Loucy (cell line): ENCODE data around the gene CEP131.

Experiments
- EZH2phosphoT487 ChIP-seq: fragments of 200-600 bp; IDR thresholded peaks from 2 replicates; pipeline ENCODE4 v1.6.1; 2018; ENCODE audit warnings: antibody characterized with exemption, mild to moderate bottlenecking, moderate library complexity, borderline replicate concordance
- TF ChIP-seq, protein P1 (sequence below): fragments of 200-600 bp; sonication (generic); conservative IDR thresholded peaks from 2 replicates; pipeline ENCODE4 v1.5.1; 2014; ENCODE audit warnings: mild to moderate bottlenecking, antibody characterized with exemption, low read length

DNA sequence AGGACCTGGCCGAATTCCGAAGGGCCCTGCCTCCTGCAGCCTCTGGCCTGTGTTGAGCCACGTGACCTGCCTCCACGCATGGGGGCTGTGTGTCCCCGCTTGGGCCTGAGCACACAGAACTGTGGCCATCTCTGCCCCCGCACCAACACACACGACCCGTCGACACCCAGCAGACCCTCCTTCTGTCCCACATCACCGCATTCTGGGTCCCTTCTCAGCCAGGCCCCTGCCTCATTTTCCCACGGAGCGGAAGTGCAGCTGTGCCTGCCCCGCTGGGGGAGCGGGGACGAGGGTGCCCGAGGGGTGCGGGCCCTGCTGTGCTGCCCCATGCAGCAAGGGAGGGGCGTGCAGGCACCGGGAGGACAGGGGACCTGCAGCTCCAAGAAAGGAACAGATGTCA is 34.8 kb upstream of the CEP131 start:
- TF ChIP-seq, protein P1, sequence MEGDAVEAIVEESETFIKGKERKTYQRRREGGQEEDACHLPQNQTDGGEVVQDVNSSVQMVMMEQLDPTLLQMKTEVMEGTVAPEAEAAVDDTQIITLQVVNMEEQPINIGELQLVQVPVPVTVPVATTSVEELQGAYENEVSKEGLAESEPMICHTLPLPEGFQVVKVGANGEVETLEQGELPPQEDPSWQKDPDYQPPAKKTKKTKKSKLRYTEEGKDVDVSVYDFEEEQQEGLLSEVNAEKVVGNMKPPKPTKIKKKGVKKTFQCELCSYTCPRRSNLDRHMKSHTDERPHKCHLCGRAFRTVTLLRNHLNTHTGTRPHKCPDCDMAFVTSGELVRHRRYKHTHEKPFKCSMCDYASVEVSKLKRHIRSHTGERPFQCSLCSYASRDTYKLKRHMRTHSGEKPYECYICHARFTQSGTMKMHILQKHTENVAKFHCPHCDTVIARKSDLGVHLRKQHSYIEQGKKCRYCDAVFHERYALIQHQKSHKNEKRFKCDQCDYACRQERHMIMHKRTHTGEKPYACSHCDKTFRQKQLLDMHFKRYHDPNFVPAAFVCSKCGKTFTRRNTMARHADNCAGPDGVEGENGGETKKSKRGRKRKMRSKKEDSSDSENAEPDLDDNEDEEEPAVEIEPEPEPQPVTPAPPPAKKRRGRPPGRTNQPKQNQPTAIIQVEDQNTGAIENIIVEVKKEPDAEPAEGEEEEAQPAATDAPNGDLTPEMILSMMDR = no peak
- no peak for TF ChIP-seq EZH2phosphoT487
